Stimulated activated CD4-positive, alpha-beta T cell treated with anti-CD3 and anti-CD28 coated beads, Interleukin-1b, Interleukin-23, amount 100 ng/mL, for 24 hours (primary cell): ENCODE data around the gene AUH.

Source experiments
- DNase-seq, 4 experiments: peaks; one replicate each; pipeline ENCODE4 v3.0.0-alpha.2; 2020; ENCODE audit warnings: low read depth in 4 of 4, low spot score in 1 of 4

Gene AUH

GRCh38 chr9:91340395-91340967 is 21.2 kb downstream of the AUH start:
- DNase-seq, result no peak

GRCh38 chr9:91338681-91339080 is 23.0 kb downstream of the AUH start:
- DNase-seq, result no peak

GRCh38 chr9:91336786-91337185 is 24.9 kb downstream of the AUH start:
- DNase-seq, result no peak

- DNase-seq, result no peak
Measured at GRCh38 chr9:91334053-91334452, 27.7 kb downstream of the AUH start.

- no peak for DNase-seq
Measured at GRCh38 chr9:91333551-91333950, 28.2 kb downstream of the AUH start.

- DNase-seq, result no peak
Measured at GRCh38 chr9:91332546-91333231, 29.0 kb downstream of the AUH start.

- DNase-seq, result no peak
Measured at GRCh38 chr9:91331849-91332248, 29.9 kb downstream of the AUH start.

GRCh38 chr9:91328186-91328585 is 33.5 kb downstream of the AUH start:
- no peak for DNase-seq

GRCh38 chr9:91321691-91322090 is 40.0 kb downstream of the AUH start:
- DNase-seq, result no peak

GRCh38 chr9:91320299-91320698 is 41.4 kb downstream of the AUH start:
- no peak for DNase-seq

- no peak for DNase-seq
Measured at GRCh38 chr9:91316093-91316492, 45.6 kb downstream of the AUH start.

GRCh38 chr9:91315191-91315590 is 46.5 kb downstream of the AUH start:
- DNase-seq, result no peak

GRCh38 chr9:91312717-91313325 is 48.9 kb downstream of the AUH start:
- DNase-seq, result no peak

GRCh38 chr9:91310037-91310436 is 51.7 kb downstream of the AUH start:
- DNase-seq, result no peak

GRCh38 chr9:91308191-91308590 is 53.5 kb downstream of the AUH start:
- no peak for DNase-seq

GRCh38 chr9:91307279-91307678 is 54.4 kb downstream of the AUH start:
- DNase-seq, result no peak

- DNase-seq, result no peak
Measured at GRCh38 chr9:91306296-91306630, 55.5 kb downstream of the AUH start.

- no peak for DNase-seq
Measured at GRCh38 chr9:91305596-91306295, 56.0 kb downstream of the AUH start.

- no peak for DNase-seq
Measured at GRCh38 chr9:91303741-91304415, 57.8 kb downstream of the AUH start.

- no peak for DNase-seq
Measured at GRCh38 chr9:91302831-91303230, 58.9 kb downstream of the AUH start.

GRCh38 chr9:91301161-91301560 is 60.6 kb downstream of the AUH start:
- DNase-seq, result no peak

- DNase-seq, result no peak
Measured at GRCh38 chr9:91298311-91298710, 63.4 kb downstream of the AUH start.
